Fibroblast of skin of left quadriceps (primary cell): ENCODE results near the gene RBM12.
A peak's percentile ranks its signal among the peaks of the same experiment; 100 is the strongest.

Experiments used
- DNase-seq, 2 experiments: peaks; one replicate each; pipeline ENCODE4 v3.0.0-alpha.2; 2013; ENCODE audit warnings: low read depth in 2 of 2

RBM12 gene

DNA sequence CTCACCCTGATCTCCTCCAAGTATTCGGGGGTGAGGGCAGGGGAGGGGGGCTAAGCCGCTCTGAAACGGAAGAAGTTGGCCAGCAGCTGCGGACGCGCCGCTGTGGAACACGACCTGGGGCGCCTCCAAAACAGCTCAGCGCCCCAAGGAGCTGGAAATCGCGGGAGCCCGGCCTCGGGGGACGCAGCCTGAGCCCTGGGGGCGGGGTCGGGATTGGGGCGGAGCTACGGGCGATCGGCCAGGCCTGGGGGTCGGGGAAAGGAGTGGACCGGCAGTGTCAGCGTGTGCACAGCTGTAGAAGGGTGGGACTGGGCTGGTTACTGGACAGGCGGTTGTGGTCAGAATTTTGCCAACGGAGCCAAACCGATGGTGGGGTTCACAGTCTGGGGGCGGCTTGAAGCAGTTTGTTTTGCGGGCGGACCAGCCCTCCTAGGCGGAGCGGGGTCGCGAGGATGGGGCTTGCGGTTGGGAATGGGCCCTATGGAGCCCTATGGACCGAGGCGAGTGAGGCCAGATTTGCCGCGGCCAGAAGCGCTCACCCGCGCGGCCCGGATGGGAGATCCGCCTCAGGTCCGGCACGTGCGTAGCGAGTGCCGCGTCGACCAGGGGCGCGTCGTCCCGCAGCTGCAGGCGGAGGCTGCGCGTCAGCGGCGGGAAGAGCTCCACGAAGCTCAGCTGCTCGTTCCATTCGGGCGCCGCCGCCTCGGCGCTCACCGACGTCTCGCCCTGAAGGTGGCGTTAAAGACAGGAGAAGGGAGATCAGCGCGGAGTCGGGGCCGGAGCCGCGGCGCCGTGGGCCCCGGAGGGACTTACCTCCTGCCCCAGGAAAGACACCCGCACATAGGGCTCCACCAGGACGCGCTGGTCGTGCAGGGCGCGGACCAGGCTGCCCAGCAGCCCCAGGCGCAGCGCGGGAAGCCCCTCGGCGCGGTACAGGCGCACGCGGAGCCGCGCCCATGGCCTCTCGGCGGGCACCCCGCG, 63.4 kb downstream of the RBM12 start:
- DNase-seq = peak in 1 of 2 experiments; percentile 42

DNA sequence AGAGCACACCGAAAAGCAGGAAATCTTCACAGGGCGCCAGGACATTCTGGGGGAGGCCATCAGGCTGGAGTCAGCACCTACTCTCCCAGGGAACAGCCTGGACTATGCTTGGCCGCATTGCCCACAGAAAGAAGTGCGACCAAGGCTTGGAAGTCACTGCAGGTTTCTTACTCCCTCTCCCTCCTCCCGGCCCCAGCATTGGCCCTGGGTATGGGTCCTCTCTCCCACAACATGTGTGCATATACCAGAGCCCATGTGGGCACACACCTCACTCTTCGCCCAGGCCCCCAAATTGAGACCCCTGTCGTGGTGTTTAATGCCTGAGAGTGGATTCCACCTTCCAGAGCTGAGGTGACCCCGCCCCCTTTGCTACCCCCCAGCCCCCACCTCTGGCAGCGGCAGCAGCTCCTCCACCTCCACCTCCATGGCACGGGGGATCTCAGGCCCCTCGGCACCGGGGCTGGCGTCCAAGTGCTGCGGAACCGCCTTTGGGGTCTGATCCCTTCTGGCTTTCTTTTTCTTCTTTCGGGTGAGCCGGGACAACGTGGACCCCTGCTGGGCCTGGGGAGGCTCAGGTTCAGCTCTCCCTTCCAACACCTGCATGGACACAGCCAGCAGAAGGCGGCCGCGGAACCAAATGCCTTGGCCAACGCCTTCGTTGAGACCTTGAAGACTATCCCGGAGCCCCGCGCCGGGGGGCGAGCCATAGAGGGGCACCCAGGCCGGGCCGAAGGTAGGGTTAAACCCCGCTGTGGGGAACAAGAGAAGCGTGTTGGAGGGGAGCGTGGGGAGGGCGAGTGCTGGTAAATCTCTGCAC, 64.3 kb downstream of the RBM12 start:
- DNase-seq = no peak

DNA sequence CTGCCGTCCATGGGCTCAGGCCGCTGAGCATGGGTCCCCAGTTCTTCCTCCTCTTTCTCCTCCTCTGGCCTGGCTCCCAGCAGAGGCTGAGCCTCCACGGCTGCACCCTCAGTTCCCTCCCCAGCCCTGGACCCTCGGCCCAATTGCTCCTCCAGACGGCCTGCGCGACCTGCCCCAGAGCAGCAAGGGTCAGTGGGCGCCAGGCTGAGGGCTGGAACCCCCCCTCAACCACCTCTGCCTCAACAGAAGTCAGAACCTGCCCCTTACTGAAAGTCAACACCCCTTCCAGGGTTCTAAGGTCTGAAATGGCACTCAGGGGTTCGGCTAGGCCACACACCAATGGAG, 65.0 kb downstream of the RBM12 start:
- no peak for DNase-seq
